ENCODE results near the gene SYNE2. TPM values are rescaled to one million over a fixed set of nuclear protein-coding genes. Genes with fewer than 3 reads are reported as not detected.
A peak's percentile ranks its signal among the peaks of the same experiment; 100 is the strongest.
"Not testable (repeated sequence)": the region's sequence is repeated elsewhere in the genome, so short reads cannot be mapped to it uniquely, and the experiment has no call there.

Gene SYNE2
- total RNA-seq, 1 donor = 13.4 TPM

DNA sequence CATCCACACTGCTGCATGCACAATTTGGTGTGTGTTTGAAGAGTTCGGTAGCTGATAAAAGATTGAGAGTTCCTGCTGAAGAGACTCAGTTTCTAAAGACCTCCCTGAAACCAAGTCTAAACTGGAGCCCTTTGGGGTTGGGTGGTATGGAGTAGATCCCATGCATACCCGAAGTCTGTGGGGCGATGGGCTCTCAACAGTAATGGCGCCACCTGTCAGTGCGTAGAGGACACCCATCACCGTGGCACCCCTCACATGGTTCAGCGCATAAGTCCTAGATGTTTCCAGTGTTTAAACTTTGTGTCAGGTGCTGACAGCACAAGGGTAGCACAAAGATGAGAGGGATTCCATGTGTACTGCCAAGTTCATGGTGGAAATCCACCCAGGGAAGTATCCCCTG is 355.5 kb downstream of the SYNE2 start:
- TF ChIP-seq, protein P1, sequence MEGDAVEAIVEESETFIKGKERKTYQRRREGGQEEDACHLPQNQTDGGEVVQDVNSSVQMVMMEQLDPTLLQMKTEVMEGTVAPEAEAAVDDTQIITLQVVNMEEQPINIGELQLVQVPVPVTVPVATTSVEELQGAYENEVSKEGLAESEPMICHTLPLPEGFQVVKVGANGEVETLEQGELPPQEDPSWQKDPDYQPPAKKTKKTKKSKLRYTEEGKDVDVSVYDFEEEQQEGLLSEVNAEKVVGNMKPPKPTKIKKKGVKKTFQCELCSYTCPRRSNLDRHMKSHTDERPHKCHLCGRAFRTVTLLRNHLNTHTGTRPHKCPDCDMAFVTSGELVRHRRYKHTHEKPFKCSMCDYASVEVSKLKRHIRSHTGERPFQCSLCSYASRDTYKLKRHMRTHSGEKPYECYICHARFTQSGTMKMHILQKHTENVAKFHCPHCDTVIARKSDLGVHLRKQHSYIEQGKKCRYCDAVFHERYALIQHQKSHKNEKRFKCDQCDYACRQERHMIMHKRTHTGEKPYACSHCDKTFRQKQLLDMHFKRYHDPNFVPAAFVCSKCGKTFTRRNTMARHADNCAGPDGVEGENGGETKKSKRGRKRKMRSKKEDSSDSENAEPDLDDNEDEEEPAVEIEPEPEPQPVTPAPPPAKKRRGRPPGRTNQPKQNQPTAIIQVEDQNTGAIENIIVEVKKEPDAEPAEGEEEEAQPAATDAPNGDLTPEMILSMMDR (IDR thresholded peaks at IDR 0.05; ENCODE audit: insufficient read depth, low read depth, low read length) = no peak
- H3K4me3 ChIP-seq (ENCODE audit: low read depth, low read length) = no peak overlapping the region
- DNase-seq (ENCODE audit: low read depth) = no peak

DNA sequence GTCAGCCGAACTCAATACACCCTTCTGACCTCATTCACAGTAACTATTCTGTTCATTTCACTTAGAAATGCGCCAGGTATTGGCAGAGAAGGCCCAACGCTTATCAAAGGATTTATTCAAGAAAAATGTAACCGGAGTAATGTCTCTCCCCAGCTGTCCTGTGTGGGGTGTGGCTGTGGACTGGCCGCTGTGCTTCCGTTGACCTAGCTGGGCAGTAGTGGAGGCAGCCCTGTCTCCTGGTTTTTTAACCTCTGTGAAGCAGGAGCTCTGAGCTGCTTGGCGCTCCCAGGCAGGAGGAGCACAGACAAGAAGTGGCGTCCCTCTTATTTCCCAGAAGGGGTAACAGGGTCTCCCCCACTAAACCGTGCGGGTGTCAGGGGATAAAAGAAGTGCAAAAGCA is 356.2 kb downstream of the SYNE2 start:
- no peak for DNase-seq (ENCODE audit: low read depth)
- H3K4me3 ChIP-seq (ENCODE audit: low read depth, low read length) = no peak overlapping the region
- TF ChIP-seq, protein P1 (IDR thresholded peaks at IDR 0.05; ENCODE audit: insufficient read depth, low read depth, low read length) = no peak

DNA sequence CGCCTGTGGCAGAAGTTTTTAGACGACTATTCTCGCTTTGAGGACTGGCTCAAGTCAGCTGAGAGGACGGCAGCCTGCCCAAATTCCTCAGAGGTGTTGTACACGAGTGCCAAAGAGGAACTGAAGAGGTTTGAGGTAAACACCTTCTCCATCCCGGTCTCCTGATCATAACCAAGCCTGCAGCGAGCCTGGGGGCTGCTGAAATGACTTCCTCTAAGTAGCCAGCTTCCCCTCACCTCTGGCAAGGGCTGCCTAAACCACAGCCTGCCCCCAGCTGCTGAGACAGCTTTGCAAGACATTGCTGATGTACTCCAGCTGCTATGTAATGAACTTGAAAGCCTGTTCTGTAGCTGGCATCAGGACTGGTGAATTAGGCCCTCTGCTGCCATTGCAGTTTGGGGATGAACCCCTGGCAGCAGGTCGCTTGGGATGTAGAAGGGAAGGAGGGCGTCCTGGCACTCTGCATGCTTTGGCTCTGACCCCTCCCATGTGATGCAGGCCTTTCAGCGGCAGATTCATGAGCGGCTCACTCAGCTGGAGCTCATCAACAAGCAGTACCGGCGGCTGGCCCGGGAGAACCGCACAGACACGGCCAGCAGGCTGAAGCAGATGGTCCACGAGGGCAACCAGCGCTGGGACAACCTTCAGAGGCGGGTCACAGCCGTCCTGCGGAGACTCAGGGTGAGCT is 356.8 kb downstream of the SYNE2 start:
- no peak overlapping the region for H3K4me3 ChIP-seq (ENCODE audit: low read depth, low read length)
- TF ChIP-seq, protein P1 (IDR thresholded peaks at IDR 0.05; ENCODE audit: insufficient read depth, low read depth, low read length) = no peak
- DNase-seq (ENCODE audit: low read depth) = peak; percentile 64

DNA sequence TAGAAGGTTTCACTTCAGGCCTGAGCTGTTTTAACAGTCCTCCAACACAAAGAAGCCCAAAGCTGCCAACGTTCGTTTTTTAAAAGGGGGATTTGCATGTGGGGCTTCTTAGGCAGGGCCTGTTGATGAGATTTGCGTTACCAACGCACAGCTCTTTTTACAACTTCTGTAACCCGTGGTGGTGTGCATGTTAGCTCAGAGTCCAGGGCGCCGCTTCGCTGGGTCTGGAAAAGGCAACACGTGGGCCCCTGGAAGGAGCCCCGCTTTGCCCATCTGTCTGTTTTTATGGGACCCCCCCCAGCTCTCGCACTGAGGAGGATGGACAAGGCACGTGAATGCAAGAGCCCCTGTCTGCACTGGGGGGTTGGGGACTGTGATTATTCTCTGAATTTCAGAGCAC is 357.4 kb downstream of the SYNE2 start:
- DNase-seq (ENCODE audit: low read depth) = no peak
- H3K4me3 ChIP-seq (ENCODE audit: low read depth, low read length) = no peak overlapping the region
- TF ChIP-seq, protein P1 (IDR thresholded peaks at IDR 0.05; ENCODE audit: insufficient read depth, low read depth, low read length) = no peak

DNA sequence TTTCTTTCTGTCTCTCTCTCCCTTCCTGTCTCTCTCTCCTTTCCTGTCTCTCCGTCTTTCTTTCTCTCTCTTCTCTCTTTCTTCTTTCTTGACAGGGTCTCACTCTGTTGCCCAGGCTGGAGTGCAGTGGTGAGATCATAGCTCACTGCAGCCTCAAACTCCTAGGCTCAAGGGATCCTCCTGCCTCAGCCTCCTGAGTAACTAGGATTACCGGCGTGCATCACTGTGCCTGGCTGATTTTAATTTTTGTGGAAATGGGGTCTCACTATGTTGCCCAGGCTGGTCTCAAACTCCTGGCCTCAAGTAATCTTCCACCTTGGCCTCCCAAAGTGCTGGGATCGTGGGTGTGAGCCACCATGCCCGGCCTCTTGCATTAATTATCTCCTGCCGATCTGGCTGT is 358.1 kb downstream of the SYNE2 start:
- DNase-seq (ENCODE audit: low read depth); H3K4me3 ChIP-seq (ENCODE audit: low read depth, low read length): not testable (repeated sequence)

DNA sequence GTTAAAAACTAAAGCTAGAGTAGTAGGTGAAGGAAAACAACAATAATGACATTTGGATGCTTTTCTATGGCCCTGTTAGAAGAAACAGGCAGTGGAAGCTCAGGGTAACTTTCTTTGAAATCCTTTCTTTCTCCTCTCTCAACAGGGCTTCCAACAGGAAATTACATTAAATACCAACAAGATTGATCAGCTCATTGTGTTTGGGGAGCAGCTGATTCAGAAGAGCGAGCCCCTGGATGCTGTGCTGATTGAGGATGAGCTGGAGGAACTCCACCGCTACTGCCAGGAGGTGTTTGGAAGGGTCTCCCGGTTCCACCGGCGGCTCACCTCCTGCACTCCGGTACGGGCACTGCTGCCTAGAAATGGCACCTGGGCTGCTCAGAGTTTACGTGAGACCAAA is 359.9 kb downstream of the SYNE2 start:
- H3K4me3 ChIP-seq (ENCODE audit: low read depth, low read length) = no peak overlapping the region
- TF ChIP-seq, protein P1 (IDR thresholded peaks at IDR 0.05; ENCODE audit: insufficient read depth, low read depth, low read length) = no peak
- DNase-seq (ENCODE audit: low read depth) = no peak

DNA sequence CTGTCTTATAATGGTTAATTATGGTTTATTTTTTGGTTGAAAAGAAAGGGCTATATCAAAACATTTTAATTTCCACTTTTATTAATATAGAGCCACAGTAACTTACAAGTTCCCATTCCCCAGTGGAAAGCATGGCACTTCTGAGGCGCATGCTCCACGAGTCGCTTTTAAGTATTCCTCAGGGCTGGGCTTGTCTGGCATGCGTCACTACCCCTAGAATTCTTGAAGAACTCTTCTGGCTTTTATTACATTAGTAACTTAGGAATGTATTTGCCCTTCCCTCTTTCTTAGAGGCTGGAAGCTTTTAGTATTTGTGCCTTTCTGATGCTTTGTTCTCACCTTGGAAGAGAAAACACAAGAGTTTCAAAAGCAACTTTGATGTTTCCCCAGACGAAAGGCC is 360.3 kb downstream of the SYNE2 start:
- TF ChIP-seq, protein P1 (IDR thresholded peaks at IDR 0.05; ENCODE audit: insufficient read depth, low read depth, low read length) = no peak
- DNase-seq (ENCODE audit: low read depth) = no peak
- no peak overlapping the region for H3K4me3 ChIP-seq (ENCODE audit: low read depth, low read length)
